IMR-90 (cell line): ENCODE measurements around the gene SIK3. TPM values are rescaled to one million over a fixed set of nuclear protein-coding genes. Genes with fewer than 3 reads are reported as not detected.

Experiments
- ATAC-seq: fragments of 200-7000 bp; cut with Tn5 transposase; 2 replicates; pipeline ENCODE4 v1.9.1; 2020; ENCODE audit warnings: low read depth, mild to moderate bottlenecking, moderate library complexity
- BruUV-seq: library from RNA; stranded (reverse); fragments of 400-500 nt; replicated peaks from 2 replicates; lab custom pipeline; 2021; lab: Mats Ljungman, UMichigan
- CTCF ChIA-PET: fragments of 300-600 bp; formaldehyde crosslinking; extraction: SDS; loops from one replicate; lab custom pipeline; 2021; ENCODE audit warnings: antibody characterized with exemption; lab: Yijun Ruan, JAX
- POLR2A ChIA-PET: fragments of 300-600 bp; sonication (Branson Sonifier 250); formaldehyde crosslinking; loops from one replicate; lab custom pipeline; 2022; ENCODE audit warnings: antibody characterized with exemption; ENCODE audit not compliant: unreplicated experiment; lab: Charles Lee
- DNase-seq: peaks from one replicate; pipeline ENCODE4 v3.0.0; 2013
- H2AFZ ChIP-seq: replicated peaks from 2 replicates; pipeline ENCODE3; 2013; ENCODE audit warnings: low read length, mild to moderate bottlenecking; ENCODE audit not compliant: poor library complexity
- H2AK5ac ChIP-seq: 2 replicates; pipeline ENCODE4 v1.6.1; 2013; ENCODE audit warnings: low read depth, low read length, inconsistent platforms
- H2AK9ac ChIP-seq: replicated peaks from 2 replicates; pipeline ENCODE3; 2013; ENCODE audit warnings: mild to moderate bottlenecking, low read depth, low read length, moderate library complexity; ENCODE audit not compliant: poor library complexity
- H2BK120ac ChIP-seq: 2 replicates; pipeline ENCODE4 v1.6.1; 2013; ENCODE audit warnings: low read depth, low read length, inconsistent platforms
- H2BK15ac ChIP-seq: 3 replicates; pipeline ENCODE4 v1.6.1; 2013; ENCODE audit warnings: low read depth, low read length, inconsistent platforms
- H2BK20ac ChIP-seq: 2 replicates; pipeline ENCODE4 v1.6.1; 2013; ENCODE audit warnings: low read depth, mild to moderate bottlenecking, inconsistent platforms, low read length, moderate library complexity
- H2BK5ac ChIP-seq: 2 replicates; pipeline ENCODE4 v1.6.1; 2013; ENCODE audit warnings: mild to moderate bottlenecking, low read depth, low read length, inconsistent platforms; ENCODE audit not compliant: poor library complexity, severe bottlenecking
- H3K14ac ChIP-seq: replicated peaks from 2 replicates; pipeline ENCODE4 v1.6.1; 2013; ENCODE audit warnings: low read depth, low read length, inconsistent platforms
- H3K18ac ChIP-seq: 2 replicates; pipeline ENCODE4 v1.6.1; 2013; ENCODE audit warnings: low read depth, low read length, control low read depth
- H3K23ac ChIP-seq: 2 replicates; pipeline ENCODE4 v1.6.1; 2013; ENCODE audit warnings: low read depth, low read length, inconsistent platforms
- H3K27ac ChIP-seq: 2 replicates; pipeline ENCODE4 v1.5.1; 2013; ENCODE audit warnings: mild to moderate bottlenecking, control low read depth, low read length; ENCODE audit not compliant: insufficient read depth
- H3K27me3 ChIP-seq: 2 replicates; pipeline ENCODE4 v1.6.1; 2013; ENCODE audit warnings: low read length; ENCODE audit not compliant: control insufficient read depth, insufficient read depth
- H3K36me3 ChIP-seq: 2 replicates; pipeline ENCODE4 v1.6.1; 2013; ENCODE audit warnings: low read length, mixed read lengths; ENCODE audit not compliant: control insufficient read depth, insufficient read depth
- H3K4ac ChIP-seq: 2 replicates; pipeline ENCODE4 v1.6.1; 2013; ENCODE audit warnings: low read depth, low read length, inconsistent platforms
- H3K4me1 ChIP-seq: 2 replicates; pipeline ENCODE4 v1.6.1; 2013; ENCODE audit warnings: low read length, mixed read lengths; ENCODE audit not compliant: control insufficient read depth, insufficient read depth
- H3K4me2 ChIP-seq: 2 replicates; pipeline ENCODE4 v1.6.1; 2013; ENCODE audit warnings: low read depth, mild to moderate bottlenecking, control low read depth, low read length, moderate library complexity
- H3K4me3 ChIP-seq: 2 replicates; pipeline ENCODE4 v1.5.1; 2013; ENCODE audit warnings: low read depth, mild to moderate bottlenecking, control low read depth, low read length, moderate library complexity; ENCODE audit not compliant: insufficient read depth
- H3K56ac ChIP-seq: 2 replicates; pipeline ENCODE4 v1.6.1; 2013; ENCODE audit warnings: low read length, inconsistent platforms; ENCODE audit not compliant: insufficient read depth; ENCODE audit errors: extremely low read depth
- H3K79me1 ChIP-seq, 2 experiments: 2 replicates each; pipeline ENCODE4 v1.6.1; 2013; ENCODE audit warnings: low read length in 2 of 2, inconsistent platforms in 1 of 2, low read depth in 1 of 2
- H3K9ac ChIP-seq: 2 replicates; pipeline ENCODE4 v1.6.1; 2013; ENCODE audit warnings: low read depth, low read length, control low read depth
- H3K9me1 ChIP-seq: 2 replicates; pipeline ENCODE4 v1.6.1; 2013; ENCODE audit warnings: low read length, inconsistent platforms; ENCODE audit not compliant: insufficient read depth
- H3K9me3 ChIP-seq: 2 replicates; pipeline ENCODE4 v1.6.1; 2013; ENCODE audit warnings: low read length; ENCODE audit not compliant: control insufficient read depth, insufficient read depth
- H4K20me1 ChIP-seq: 2 replicates; pipeline ENCODE4 v1.6.1; 2013; ENCODE audit warnings: low read length, inconsistent platforms; ENCODE audit not compliant: insufficient read depth
- H4K5ac ChIP-seq: 2 replicates; pipeline ENCODE4 v1.6.1; 2013; ENCODE audit warnings: mild to moderate bottlenecking, low read depth, low read length, control low read depth
- H4K8ac ChIP-seq, 2 experiments: 2 replicates each; pipeline ENCODE4 v1.6.1; 2013; ENCODE audit warnings: low read depth in 2 of 2, low read length in 2 of 2, control low read depth in 1 of 2, inconsistent platforms in 1 of 2
- H4K91ac ChIP-seq: 2 replicates; pipeline ENCODE4 v1.6.1; 2013; ENCODE audit warnings: low read depth, low read length, inconsistent platforms; ENCODE audit not compliant: insufficient read depth
- CHD1 ChIP-seq: IDR thresholded peaks from 2 replicates; pipeline ENCODE4 v1.6.1; 2012; ENCODE audit warnings: low read depth, low read length, improper control_type of control experiment
- CTCF ChIP-seq: conservative IDR thresholded peaks from 2 replicates; pipeline ENCODE4 v1.5.1; 2012; ENCODE audit warnings: mild to moderate bottlenecking, low read depth, low read length, improper control_type of control experiment
- FOS ChIP-seq: fragments of 150-350 bp; IDR thresholded peaks from 2 replicates; pipeline ENCODE4 v1.6.1; 2016; ENCODE audit warnings: low read depth, low read length
- NFE2L2 ChIP-seq: fragments of 150-350 bp; IDR thresholded peaks from 2 replicates; pipeline ENCODE4 v1.6.1; 2016; ENCODE audit warnings: low read depth, mild to moderate bottlenecking, low read length
- RCOR1 ChIP-seq: IDR thresholded peaks from 2 replicates; pipeline ENCODE4 v1.6.1; 2012; ENCODE audit warnings: mild to moderate bottlenecking, low read length, improper control_type of control experiment; ENCODE audit not compliant: insufficient replicate concordance
- RFX5 ChIP-seq: IDR thresholded peaks from 2 replicates; pipeline ENCODE4 v1.8.0; 2012; ENCODE audit warnings: low read depth, mild to moderate bottlenecking, low read length, moderate library complexity
- SMC3 ChIP-seq: fragments of 150-350 bp; IDR thresholded peaks from 2 replicates; pipeline ENCODE4 v1.6.1; 2016; ENCODE audit warnings: low read depth, mild to moderate bottlenecking, antibody characterized with exemption, low read length, moderate library complexity
- WGBS, 2 experiments: methylation state at CpG; one replicate each; pipeline versions ENCODE4 v1.1.5 to v1.1.7; 2013; ENCODE audit warnings: missing lambda C conversion rate in 2 of 2; ENCODE audit not compliant: insufficient read length in 1 of 2; ENCODE audit errors: extremely low coverage in 2 of 2; 5-methylcytosine and 5-hydroxymethylcytosine counted together
- dilution Hi-C: fragments of 300-500 bp; cut with HindIII; formaldehyde crosslinking; loops from one replicate; pipeline ENCODE4 v1.14.3; 2018; ENCODE audit warnings: low sequenced_read_pairs; ENCODE audit not compliant: unreplicated experiment
- in situ Hi-C: fragments of 300-500 bp; cut with MboI; formaldehyde crosslinking; loops from 3 replicates; pipeline ENCODE4 v1.14.3; 2019; ENCODE audit warnings: low sequenced_read_pairs, inconsistent platforms, mixed read lengths
- intact Hi-C: fragments of 100-400 bp; cut with micrococcal nuclease; formaldehyde crosslinking; loops from 2 replicates; pipeline ENCODE4 v1.10.0; 2022
- polyA plus RNA-seq, 3 experiments: library from polyadenylated mRNA; depleted of rRNA; stranded (reverse); fragments of >200 nt; gene quantifications; 2 replicates each; pipeline ENCODE4 v1.2.3, GENCODE V29; 2012; ENCODE audit warnings: low replicate concordance in 1 of 3
- total RNA-seq: library from RNA; depleted of rRNA; stranded (reverse); fragments of >200 nt; gene quantifications from 2 replicates; pipeline ENCODE4 v1.2.3, GENCODE V29; 2012
- TF ChIP-seq, protein P1 (sequence below): fragments of 150-350 bp; IDR thresholded peaks from 2 replicates; pipeline ENCODE4 v1.6.1; 2017; ENCODE audit warnings: mild to moderate bottlenecking, antibody characterized with exemption, low read length, low read depth

Gene SIK3
- total and polyA plus RNA-seq, 2 of the 4 experiments (the other 2 are of a cell fraction) = 8.2 to 9.1 TPM

DNA sequence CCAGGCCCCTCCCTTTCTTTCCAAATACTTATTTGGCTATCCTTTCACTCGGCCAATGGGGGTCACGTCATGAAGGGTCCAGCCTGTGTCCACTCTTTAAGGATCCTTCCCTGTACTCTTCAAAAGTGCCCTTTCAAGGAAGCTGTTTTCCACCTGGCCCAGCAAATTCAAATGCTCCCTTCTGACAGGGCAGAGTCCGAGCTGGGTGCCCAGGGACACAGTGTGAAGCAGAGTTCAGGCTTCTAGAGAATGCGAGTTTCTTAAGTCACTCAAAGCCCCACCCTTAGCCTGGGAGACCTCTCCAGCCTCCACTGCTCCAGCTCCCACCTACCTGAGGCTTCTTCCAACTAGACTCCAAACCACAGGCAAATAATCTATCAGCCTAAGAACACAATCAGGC is 255.3 kb downstream of the SIK3 start:
- no peaks in the 10 kb centered on the region for H4K20me1 ChIP-seq
- no peak for DNase-seq
- ChIA-PET CTCF (no interaction called here), POLR2A (no interaction called here)
- H2AK5ac ChIP-seq = no peak overlapping the region
- peaks cover 4% of the 10 kb centered on the region; the same call in 1 of the 2 replicates for H3K9me1 ChIP-seq
- no peak overlapping the region for H3K14ac ChIP-seq
- no peak overlapping the region for H2BK15ac ChIP-seq
- ATAC-seq = no peak
- no peaks in the 10 kb centered on the region for H3K9me3 ChIP-seq
- H3K4me3 ChIP-seq = no peak overlapping the region
- H3K36me3 ChIP-seq = peaks cover 35% of the 10 kb centered on the region
- intact Hi-C loops (no loop called here), dilution Hi-C loops (no loop called here), in situ Hi-C loops (no loop called here)
- no peak overlapping the region for H4K5ac ChIP-seq
- H3K27ac ChIP-seq = no peak overlapping the region
- H4K91ac ChIP-seq = no peak overlapping the region
- TF ChIP-seq SMC3 (no peak), RCOR1 (no peak), RFX5 (no peak), FOS (no peak), CHD1 (no peak), NFE2L2 (no peak), CTCF (no peak)
- TF ChIP-seq, protein P1, sequence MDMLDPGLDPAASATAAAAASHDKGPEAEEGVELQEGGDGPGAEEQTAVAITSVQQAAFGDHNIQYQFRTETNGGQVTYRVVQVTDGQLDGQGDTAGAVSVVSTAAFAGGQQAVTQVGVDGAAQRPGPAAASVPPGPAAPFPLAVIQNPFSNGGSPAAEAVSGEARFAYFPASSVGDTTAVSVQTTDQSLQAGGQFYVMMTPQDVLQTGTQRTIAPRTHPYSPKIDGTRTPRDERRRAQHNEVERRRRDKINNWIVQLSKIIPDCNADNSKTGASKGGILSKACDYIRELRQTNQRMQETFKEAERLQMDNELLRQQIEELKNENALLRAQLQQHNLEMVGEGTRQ = no peak
- H2AK9ac ChIP-seq = no peak overlapping the region
- no peak overlapping the region for H3K56ac ChIP-seq
- no peaks in the 10 kb centered on the region for H3K27me3 ChIP-seq
- no peak overlapping the region for H3K18ac ChIP-seq
- no TSS peak for BruUV-seq
- 100% methylated on average over 1 of the region's 4 CpGs; no CpG with 5 or more reads in 1 of the 2 experiments for WGBS, 2 experiments
- no peaks in the 10 kb centered on the region for H3K79me1 ChIP-seq
- H3K23ac ChIP-seq = no peak overlapping the region
- H3K9ac ChIP-seq = no peak overlapping the region
- H3K4ac ChIP-seq = no peak overlapping the region
- no peak overlapping the region for H4K8ac ChIP-seq
- no peak overlapping the region for H2AFZ ChIP-seq
- H2BK20ac ChIP-seq = no peak overlapping the region
- no peaks in the 10 kb centered on the region for H3K4me1 ChIP-seq
- H2BK5ac ChIP-seq = no peak overlapping the region
- no peak overlapping the region for H2BK120ac ChIP-seq
- H3K4me2 ChIP-seq = no peak overlapping the region
